GM19238 (cell line): Measurements from ENCODE around the gene EIF4H.
"Not testable (repeated sequence)": the region's sequence is repeated elsewhere in the genome, so short reads cannot be mapped to it uniquely, and the experiment has no call there.

Experiments used
- DNase-seq: peaks from one replicate; pipeline ENCODE4 v3.0.0; 2011; ENCODE audit warnings: low spot score; ENCODE audit not compliant: insufficient read length

EIF4H gene

DNA sequence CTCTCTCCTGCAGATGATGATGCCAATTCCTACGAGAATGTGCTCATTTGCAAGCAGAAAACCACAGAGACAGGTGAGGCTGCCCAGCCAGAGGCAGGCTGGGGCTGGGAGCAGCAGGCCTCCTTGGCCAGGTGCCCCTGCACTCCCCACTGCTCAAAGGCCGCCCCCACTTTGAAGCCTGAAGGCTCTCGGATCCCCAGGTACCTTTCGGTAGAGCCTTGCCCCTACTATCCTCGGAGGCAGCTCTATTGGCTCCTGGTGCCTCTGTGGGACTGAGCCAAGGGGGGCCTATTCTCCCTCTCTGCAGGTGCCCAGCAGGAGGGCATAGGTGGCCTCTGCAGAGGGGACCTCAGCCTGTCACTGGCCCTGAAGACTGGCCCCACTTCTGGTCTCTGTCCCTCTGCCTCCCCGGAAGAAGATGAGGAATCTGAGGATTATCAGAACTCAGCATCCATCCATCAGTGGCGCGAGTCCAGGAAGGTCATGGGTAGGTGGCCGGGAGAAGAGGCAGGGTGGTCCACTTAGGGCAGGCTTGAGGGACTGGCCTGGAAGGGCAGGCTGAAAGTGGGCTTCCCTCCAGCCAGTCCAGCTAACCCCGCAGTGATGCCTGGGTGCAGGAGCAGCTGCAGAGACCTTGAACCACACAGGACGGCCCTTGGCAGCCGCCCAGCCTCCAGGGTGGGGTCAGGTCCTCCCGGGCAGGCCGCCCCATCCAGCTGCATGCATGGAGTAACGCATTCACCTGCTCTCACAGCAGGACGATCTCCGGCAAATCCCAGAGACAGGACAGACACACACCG, 49.8 kb downstream of the EIF4H start:
- no peak for DNase-seq

DNA sequence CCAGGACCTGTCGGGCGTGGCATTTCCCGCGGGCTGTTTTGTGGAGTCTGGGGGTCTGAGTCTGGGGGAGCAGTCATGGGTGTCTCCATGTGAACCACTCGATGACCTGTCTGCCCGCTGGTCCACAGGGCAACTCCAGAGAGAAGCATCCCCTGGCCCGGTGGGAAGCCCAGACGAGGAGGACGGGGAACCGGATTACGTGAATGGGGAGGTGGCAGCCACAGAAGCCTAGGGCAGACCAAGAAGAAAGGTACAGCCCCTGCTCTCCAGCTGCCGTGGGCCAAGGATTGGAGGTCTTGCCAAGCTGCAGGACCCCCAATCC, 50.3 kb downstream of the EIF4H start:
- no peak for DNase-seq

DNA sequence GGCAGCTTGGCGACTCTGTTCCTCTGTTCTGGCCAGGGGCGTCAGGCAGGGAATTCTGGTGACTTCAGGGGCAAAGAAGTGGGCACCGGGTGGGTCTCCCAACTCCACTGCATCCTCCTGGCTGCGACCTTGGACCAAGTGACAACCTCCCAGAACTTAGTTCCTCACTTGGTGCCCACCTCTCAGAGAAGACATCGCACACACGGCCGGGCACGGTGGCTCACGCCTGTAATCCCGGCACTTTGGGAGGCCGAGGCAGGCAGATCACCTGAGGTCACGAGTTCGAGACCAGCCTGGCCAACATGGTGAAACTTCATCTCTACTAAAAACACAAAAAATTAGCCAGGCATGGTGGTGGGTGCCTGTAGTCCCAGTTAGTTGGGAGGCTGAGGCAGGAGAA, 50.8 kb downstream of the EIF4H start:
- DNase-seq, result not testable (repeated sequence)

DNA sequence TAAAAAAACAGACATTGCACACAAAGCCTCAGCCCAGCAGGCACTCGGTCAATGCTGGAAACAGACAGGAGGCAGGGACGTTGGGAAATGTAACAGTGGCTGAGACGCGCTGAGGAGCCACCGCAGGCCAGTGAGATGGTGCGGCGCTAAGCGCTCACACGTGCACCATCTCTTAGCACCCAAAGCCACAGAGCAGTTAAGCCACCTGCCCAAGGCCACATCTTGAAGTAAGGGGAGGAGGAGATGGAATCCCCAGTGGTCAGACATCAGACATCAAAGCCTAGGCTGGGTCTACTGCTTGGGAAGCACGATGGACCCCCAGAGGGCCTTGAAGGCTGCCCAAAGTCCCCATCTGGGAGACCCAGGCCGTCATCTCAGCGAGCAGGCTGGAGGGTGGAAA, 51.2 kb downstream of the EIF4H start:
- no peak for DNase-seq

DNA sequence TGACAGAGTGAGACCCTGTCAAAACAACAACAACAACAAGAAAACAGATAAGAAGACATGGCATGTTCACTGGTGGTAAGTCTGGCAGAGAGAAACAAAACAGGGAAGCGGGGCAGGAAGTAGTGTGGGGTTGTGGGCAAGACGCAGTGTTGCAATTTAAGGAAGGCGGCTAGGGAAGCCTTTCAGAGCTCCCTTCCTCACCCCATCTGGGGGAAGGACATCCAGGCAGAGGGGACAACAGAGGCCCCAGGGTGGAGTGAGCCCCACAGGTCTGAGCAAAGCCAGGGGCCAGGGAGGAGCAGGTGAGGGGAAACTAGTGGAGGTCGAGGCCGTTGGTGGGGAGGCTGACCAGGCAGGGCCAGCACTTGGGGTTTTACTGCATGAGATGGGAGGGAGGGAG, 52.5 kb downstream of the EIF4H start:
- no peak for DNase-seq

DNA sequence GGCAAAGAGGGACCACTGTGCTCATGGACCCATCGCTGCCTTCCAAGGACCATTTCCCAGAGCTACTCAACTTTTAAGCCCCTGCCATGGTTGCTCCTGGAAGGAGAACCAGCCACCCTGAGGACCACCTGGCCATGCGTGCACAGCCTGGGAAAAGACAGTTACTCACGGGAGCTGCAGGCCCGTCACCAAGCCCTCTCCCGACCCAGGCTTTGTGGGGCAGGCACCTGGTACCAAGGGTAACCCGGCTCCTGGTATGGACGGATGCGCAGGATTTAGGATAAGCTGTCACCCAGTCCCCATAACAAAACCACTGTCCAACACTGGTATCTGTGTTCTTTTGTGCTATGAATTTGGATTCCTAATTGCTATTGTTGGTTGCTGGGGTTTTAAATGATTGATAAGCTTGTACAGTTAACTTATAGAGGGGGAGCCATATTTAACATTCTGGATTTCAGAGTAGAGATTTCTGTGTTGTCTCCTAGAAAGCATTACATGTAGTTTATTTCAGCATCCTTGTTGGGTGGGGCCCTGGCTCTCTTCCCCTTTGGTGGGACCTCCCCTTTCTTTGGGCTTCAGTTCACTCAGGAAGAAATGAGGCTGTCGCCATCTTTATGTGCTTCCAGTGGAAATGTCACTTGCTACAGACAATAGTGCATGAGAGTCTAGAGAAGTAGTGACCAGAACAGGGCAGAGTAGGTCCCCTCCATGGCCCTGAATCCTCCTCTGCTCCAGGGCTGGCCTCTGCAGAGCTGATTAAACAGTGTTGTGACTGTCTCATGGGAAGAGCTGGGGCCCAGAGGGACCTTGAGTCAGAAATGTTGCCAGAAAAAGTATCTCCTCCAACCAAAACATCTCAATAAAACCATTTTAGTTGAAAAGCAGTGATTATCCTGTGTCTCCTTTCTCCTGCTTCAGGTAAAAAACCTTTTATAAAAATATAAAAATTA, 55.1 kb downstream of the EIF4H start:
- no peak for DNase-seq

DNA sequence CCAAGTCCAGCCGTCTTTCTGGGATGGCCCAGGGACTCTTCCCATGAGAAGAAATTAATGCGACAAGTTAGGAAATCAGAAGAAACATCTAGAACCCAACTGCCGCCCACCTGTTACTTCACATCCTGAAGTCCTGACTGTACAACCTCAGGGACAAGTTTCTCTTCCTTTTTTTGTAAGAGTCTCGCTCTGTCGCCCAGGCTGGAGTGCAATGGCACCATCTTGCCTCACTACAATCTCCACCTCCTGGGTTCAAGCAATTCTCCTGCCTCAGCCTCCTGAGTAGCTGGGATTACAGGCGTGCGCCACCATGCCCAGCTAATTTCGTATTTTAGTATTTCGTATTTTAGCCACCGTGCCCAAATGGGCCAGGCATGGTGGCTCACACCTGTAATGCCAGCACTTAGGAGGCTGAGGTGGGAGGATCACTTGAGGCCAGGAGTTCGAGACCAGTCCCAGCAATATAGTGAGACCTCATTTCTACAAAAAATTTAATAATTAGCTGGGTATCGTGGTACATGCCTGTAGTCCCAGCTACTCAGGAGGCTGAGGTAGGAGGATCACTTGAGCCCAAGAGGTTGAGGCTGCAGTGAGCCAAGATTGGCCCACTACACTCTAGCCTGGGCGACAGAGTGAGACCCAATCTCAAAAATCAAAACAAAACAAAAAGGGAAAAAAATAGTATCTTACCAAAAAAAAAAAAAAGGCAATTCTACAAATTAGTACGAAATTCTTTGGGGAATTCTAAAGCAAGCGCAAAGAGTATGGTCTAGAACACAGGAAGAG, 56.5 kb downstream of the EIF4H start:
- no peak for DNase-seq

DNA sequence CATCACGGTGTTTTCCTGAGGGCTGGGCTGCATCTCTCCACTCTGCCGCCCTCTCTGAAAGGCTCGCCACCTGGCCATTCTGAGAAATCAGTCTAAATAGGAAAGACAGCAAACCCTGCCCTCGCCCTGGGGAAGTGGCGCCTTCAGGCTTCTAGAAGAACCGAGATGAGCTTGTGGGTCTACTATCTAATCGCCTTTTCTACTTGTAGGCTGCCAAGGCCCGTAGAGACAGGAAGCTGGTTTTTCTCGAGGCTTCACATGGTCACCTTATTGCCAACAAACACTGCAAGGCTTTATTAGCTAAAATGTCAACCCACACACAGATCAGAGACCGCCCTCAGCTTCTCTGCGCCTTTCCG, 57.1 kb downstream of the EIF4H start:
- no peak for DNase-seq

DNA sequence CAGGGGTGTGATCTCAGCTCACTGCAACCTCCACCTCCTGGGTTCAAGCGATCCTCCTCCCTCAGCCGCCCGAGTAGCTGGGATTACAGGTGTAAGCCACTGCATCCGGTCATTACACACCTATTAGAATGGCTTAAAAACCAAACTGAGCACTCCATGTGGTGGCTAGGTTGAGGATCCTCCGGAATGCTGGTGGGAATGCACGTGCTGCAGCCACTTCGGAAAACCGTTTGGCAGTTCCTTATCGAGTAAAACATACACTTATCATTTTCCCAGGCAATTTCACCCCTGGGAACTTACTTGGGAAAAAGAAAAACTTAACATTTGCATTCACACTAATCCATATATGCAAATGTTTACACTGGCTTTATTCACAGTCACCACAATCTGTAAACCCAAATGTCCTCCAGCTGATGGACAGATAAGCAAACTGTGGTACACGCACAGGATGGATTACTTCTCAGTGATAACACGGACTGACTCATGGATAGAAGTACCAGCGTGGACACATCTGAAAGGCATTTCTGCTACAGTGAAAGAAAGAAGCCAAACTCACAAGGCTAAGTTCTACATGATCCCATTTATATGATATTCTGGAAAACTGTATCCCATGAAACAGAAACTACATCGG, 59.6 kb downstream of the EIF4H start:
- no peak for DNase-seq

DNA sequence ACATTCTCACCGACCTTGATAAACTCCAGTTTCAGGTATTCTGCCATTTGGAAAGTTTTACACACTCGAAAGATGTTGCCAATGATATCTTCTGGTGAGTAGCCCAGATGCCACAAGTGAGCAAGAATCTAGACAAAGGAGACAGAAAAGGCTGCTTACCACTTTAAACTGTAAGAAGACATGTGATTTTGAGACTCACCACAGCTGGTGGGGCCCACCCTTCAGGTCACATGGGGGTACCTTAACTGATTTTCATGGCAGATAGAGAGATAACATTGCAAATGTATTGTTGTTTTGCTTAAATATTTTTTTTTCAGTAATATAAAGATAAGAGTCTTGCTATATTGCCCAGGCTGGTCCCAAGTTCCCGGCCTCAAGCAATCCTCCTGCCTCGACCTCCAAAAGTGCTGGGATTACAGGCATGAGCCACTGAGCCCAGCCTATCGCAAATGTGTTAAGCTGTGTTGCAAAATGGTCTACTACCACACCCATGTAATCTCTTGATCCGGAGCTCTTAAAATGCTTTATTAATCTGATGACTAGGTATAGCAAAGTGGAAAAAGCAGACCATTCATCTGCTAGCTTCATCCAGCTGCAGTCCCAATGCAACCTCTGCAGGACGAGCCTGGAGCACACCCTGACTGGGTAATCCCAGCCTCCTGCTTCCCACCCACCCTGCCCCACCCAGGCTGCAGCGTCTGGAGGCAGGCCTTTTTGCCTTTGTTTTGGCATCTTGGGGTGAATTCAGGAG, 61.5 kb downstream of the EIF4H start:
- no peak for DNase-seq

DNA sequence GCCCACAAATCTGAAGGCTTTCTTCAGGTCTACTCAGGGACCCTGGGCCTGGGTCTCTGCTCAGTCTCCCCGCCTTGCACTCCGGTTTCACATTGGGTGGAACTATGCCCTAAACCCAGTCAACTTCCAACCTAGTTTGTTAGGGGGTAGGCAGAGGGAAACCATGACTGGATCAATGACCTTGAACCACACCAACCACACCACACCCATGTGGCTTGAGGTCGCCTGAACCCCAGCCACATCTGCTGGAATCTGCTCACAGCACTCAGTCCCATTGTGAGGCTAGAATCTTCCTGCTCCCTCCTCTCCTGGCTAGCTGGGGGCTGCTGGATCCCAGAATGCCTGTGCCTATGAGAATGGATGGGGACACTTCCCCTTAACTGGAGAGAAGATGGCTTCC, 62.1 kb downstream of the EIF4H start:
- no peak for DNase-seq

DNA sequence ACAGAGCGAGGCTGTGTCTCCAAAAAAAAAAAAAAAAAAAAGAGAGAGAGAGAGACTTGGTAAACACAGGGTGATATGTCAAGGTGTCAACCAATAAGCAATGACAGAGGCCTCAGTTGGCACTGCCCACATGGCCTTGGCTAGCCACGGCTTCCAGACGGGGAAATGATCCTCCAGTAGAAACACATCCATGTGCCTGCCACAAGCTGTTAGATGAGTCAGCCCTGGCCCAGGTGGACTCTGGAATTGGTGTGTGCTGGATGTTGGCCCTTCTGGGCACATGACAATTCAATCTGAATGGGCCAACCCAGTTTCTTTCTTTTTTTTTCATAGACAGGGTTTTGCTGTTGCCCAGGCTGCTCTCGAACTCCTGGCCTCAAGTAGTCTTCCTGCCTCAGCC, 66.3 kb downstream of the EIF4H start:
- no peak for DNase-seq

DNA sequence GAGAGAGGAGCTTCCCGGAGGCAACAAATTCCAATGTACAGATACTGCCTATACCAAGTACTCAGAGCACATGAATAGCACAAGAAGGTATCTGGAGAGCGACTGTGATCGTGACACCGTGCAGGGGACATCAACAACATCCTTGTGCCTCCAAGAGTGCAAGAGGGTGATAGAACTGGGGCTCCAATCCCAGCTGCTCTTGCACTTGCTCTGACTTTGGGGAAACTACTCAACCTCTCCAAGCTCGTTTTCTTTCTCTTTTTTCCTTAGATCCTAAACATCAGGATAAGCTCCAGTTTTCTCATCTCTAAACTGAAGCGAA, 67.9 kb downstream of the EIF4H start:
- DNase-seq, result no peak

DNA sequence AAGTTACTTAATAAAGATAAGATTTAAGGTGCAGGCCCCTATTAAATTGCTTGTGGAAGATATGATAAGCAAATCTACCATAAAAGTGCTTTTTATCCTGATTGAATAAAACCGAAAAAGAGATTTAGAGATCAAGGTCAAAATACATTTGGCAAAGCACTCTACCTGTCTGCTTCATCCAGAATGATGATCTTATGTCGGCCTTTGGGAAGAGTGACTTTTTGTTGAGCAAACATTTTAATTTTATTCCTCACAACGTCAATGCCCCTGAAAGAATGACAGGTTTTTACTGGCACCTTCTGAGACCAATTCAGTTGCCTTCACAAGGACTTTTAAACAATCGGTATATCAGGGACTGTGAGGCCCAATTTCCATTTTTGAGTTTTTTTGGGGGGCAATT, 72.3 kb downstream of the EIF4H start:
- DNase-seq, result no peak
